Measurements from ENCODE around the gene AVL9. TPM values are rescaled to one million over a fixed set of nuclear protein-coding genes. Genes with fewer than 3 reads are reported as not detected.

AVL9 gene
- total RNA-seq, 4 donors from 2014 or later = 15.2 to 29.3 (median 18.1) TPM

DNA sequence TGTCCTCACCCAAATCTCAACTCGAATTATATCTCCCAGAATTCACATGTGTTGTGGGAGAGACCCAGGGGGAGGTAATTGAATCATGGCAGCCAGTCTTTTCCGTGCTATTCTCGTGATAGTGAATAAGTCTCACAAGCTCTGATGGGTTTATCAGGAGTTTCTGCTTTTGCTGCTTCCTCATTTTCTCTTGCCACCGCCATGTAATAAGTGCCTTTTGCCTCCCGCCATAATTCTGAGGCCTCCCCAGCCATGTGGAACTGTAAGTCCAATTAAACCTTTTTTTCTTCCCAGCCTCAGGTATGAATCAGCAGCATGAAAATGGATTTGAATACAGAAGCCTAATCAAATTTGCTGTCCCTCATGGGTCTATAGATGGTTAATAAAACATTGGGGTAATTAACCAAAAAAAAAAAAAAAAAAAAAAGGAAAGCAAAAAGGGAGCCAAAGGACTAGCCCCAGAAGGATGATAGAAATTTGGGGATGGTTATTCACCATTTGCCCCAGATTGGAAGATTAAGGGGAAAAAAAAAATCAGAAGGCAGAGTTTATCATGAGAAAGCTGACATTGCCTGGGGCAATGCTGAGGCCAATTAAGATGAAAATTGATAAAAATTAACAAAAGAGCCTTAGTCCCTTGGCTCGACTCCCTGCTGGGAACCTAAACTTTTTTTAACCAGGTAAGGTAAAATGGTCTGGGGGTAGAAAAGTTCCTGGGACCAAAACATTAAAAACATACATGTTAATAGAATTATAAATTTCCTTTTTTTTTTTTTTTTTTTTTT lies 27.6 kb downstream of the AVL9 start:
- no peak overlapping the region for H3K4me3 ChIP-seq (ENCODE audit: low read depth, poor library complexity, severe bottlenecking)
- intact Hi-C loops (cut with DNase I; ENCODE audit: low total_unique reads) = no loop called here
- no peak for TF ChIP-seq POLR2A (IDR thresholded peaks at IDR 0.05)
- TF ChIP-seq, protein P1, sequence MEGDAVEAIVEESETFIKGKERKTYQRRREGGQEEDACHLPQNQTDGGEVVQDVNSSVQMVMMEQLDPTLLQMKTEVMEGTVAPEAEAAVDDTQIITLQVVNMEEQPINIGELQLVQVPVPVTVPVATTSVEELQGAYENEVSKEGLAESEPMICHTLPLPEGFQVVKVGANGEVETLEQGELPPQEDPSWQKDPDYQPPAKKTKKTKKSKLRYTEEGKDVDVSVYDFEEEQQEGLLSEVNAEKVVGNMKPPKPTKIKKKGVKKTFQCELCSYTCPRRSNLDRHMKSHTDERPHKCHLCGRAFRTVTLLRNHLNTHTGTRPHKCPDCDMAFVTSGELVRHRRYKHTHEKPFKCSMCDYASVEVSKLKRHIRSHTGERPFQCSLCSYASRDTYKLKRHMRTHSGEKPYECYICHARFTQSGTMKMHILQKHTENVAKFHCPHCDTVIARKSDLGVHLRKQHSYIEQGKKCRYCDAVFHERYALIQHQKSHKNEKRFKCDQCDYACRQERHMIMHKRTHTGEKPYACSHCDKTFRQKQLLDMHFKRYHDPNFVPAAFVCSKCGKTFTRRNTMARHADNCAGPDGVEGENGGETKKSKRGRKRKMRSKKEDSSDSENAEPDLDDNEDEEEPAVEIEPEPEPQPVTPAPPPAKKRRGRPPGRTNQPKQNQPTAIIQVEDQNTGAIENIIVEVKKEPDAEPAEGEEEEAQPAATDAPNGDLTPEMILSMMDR (IDR thresholded peaks at IDR 0.05) = no peak
- no peak for DNase-seq (ENCODE audit: low spot score in 2 of 2)
- 93% methylated on average over 6 of the region's 6 CpGs for WGBS, 2 donors

DNA sequence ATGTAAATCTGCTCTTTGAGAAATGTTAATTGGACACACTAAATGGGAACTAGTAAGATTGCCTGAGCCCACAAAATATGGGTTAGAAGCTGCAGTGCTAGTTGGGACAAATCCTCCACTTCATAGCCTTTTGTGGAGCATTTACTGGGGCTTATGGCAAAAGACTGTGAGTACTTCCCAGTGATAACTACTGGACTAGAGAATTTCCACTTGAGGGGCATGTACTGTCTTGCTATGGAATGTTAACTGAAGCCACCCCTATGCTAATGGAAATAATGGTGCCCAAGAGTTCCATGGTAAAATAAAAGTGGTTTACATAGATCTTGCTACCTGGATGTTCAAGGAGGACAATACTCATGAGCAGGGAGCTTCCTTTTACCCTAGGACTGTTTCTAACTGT lies 29.3 kb downstream of the AVL9 start:
- no peak for DNase-seq (ENCODE audit: low spot score in 2 of 2)
- intact Hi-C loops (cut with DNase I; ENCODE audit: low total_unique reads) = no loop called here

DNA sequence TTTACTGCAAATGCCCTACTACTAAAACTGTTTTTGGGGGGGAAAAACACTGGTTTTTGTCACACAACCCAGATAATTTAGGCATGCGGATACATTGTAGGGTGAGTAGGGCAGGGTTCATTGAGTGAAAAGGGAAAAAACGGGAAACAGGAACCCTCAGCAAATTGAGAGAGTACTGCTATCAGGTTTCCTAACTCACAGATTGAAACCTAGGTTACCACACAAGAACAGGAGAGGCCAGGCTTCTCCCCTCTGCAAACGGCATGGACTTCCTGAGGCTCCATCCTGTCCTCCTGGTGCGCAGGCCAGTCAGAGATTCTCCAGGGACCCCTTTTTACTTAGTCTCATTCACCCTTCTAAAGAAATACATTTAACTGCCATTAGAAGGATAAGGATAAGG lies 30.6 kb downstream of the AVL9 start:
- WGBS, 2 donors = 85 to 93% methylated on average over 4 of the region's 4 CpGs
- no peak for DNase-seq (ENCODE audit: low spot score in 2 of 2)
- no peak overlapping the region for H3K4me3 ChIP-seq (ENCODE audit: low read depth, poor library complexity, severe bottlenecking)
- no peak for TF ChIP-seq POLR2A (IDR thresholded peaks at IDR 0.05)
- TF ChIP-seq, protein P1 (IDR thresholded peaks at IDR 0.05) = no peak
- intact Hi-C loops (cut with DNase I; ENCODE audit: low total_unique reads) = no loop called here

More for the DNA sequence above, 29.3 kb downstream of the AVL9 start:
- no peak overlapping the region for H3K4me3 ChIP-seq (ENCODE audit: low read depth, poor library complexity, severe bottlenecking)
- TF ChIP-seq, protein P1 (IDR thresholded peaks at IDR 0.05) = no peak
- TF ChIP-seq POLR2A (IDR thresholded peaks at IDR 0.05) = no peak

DNA sequence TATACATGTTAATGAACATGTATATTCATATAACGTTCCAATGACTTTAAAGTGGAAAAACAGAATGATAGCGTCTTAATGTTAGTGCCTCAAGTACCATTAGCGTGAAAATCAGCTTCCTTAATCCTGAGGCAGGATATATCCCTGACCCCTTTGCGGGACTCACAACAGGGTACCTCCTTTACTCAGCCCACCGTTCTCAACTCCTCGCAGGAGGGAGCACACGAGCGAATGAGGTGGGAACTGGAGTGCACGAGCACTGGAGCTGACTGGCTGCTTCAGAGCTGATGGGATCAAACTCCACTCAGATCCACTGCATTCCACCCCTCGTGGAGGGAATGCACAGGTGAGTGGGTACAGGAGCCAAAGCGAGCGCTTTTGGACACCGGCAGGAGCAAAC lies 36.1 kb downstream of the AVL9 start:
- no peak overlapping the region for H3K4me3 ChIP-seq (ENCODE audit: low read depth, poor library complexity, severe bottlenecking)
- WGBS, 2 donors = 94 to 96% methylated on average over 13 of the region's 13 CpGs
- TF ChIP-seq POLR2A (IDR thresholded peaks at IDR 0.05) = no peak
- TF ChIP-seq, protein P1 (IDR thresholded peaks at IDR 0.05) = no peak
- DNase-seq (ENCODE audit: low spot score in 2 of 2) = no peak
- intact Hi-C loops (cut with DNase I; ENCODE audit: low total_unique reads) = no loop called here

DNA sequence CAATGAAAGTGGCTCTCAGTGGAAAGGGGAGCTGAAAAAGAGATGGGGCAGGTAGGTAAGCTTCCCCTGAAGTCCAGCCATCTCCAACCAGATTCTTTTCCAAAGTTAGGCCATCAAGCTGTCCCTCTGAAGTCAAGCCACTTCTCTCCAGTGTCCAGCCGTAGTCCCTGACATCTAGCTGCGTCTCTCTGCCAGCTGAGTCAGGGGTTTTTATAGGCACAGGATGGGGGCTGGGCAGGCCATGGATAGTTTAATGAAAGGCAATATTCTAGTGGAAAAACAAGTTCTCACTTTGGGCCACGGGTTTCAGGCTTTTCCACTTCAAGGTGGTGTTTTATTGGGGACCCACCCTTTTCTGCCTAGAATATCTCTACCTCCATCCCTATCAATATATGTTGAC lies 36.8 kb downstream of the AVL9 start:
- no peak for DNase-seq (ENCODE audit: low spot score in 2 of 2)
- intact Hi-C loops (cut with DNase I; ENCODE audit: low total_unique reads) = no loop called here
- no peak overlapping the region for H3K4me3 ChIP-seq (ENCODE audit: low read depth, poor library complexity, severe bottlenecking)
- 75 to 84% methylated on average over 3 of the region's 3 CpGs for whole genome bisulfite sequencing, 2 donors
- TF ChIP-seq, protein P1 (IDR thresholded peaks at IDR 0.05) = no peak
- TF ChIP-seq POLR2A (IDR thresholded peaks at IDR 0.05) = no peak

DNA sequence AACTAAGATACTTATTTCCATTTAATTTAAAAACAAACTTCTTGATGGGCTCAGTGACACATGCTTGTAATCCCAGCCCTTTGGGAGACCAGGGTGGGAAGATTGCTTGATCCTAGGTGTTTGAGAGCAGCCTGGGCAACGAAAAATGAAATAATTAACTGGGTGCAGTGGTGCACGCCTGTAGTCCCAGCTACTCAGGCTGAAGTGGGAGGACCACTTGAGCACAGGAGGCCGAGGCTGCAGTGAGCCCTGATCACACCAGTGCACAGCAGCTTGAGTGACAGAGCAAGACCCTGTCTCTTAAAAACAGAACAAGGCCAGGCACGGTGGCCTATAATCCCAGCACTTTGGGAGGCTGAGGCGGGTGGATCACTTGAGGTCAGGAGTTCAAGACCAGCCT lies 37.4 kb downstream of the AVL9 start:
- no peak overlapping the region for H3K4me3 ChIP-seq (ENCODE audit: low read depth, poor library complexity, severe bottlenecking)
- no peak for DNase-seq (ENCODE audit: low spot score in 2 of 2)
- intact Hi-C loops (cut with DNase I; ENCODE audit: low total_unique reads) = no loop called here
- TF ChIP-seq, protein P1 (IDR thresholded peaks at IDR 0.05) = no peak
- no peak for TF ChIP-seq POLR2A (IDR thresholded peaks at IDR 0.05)
- 91 to 95% methylated on average over 5 of the region's 5 CpGs for WGBS, 2 donors

All from lower leg skin (tissue), 4 donors.